NCI-H146 treated with DMSO at 0.1 percent for 48 hours (cell line): ENCODE data around the gene SPRED1.

Source experiments
- DNase-seq: peaks from one replicate; lab custom pipeline; 2025; ENCODE audit not compliant: unreplicated experiment; lab: John Stamatoyannopoulos, UW

SPRED1 gene

GRCh38 chr15:38344351-38344750, 91.7 kb downstream of the SPRED1 start:
- no peak for DNase-seq

DNA sequence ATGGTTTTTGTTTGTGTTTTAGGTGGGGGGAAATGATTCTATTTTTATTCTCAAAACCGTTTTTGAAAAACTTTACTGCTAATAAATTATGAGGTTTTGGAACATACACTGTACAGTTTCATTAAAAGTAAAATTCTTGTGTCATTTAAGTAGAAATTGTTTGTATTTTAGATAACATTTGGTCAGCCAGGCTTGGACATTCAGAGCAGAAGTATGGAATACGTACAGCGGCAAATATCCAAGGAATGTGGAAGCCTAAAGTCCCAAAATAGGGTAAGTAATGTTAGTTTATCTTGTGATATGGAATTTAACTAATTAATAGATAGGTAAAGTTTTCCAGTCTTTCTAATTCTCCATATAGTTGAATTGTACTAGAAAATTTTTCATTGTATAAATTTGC, 96.6 kb downstream of the SPRED1 start:
- DNase-seq, result no peak

DNA sequence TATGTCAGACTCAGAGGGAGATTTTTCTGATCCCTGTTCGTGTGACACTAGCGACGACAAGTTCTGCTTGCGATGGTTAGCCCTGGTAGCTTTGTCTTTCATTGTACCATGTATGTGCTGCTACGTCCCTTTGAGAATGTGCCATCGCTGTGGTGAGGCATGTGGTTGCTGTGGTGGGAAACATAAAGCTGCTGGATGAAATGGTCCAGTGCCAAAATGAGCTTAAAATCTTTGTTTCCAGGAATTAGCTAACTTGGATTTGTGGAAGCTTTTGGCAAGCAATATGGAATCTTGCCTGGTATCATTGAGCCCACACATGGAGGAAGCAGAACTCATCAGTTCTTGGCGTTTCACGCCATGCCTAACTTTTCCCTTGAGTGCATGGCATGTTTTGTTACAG, 98.8 kb downstream of the SPRED1 start:
- no peak for DNase-seq

DNA sequence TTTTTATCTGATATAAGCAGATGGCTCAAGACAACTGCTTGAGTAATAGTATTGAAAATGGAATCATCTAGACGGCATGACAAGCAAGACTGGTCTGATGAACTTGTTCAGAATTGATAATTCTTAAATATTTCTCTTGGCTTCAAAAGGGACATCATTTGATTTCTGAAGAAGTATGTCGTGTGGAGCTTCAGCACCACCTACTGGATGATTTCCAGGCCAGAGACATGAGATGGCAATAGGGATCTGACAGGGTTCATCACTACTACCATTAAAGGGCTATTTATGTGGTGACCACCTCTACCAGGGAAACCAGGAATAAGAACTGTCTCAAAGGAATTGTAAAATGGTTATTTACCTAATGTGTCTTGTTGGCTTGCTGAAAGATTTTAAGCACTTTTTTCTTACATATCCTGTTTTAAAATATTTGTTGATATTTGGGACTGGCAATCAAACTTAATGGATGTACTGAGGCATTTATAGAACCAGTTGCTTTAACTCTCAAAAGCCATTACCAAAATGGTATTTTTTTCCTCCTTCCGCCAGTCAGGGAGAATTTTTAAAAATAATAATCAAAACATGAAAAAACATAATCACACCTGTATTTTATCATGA, 101.8 kb downstream of the SPRED1 start:
- peak; percentile 6 for DNase-seq

- no peak for DNase-seq
Measured at GRCh38 chr15:38362355-38362754, 109.7 kb downstream of the SPRED1 start.

DNA sequence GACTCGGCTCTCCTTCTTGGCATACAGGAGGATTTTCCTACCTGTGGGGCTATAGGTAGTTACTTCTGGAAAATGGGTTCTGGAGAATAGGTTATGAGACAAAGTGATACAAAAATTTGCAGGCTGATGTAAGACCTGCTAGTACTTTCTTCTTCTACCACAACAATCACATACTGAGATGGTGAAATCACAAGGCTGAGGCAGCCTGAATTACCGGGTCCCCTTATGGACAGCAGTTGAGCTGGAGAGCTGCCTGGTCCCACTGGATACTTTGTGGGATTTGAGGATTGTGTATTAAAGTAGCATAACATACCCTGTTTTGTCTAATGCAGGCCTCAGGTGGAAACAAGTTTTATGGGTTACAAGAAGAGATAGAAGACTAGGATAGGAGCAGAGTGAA, 114.8 kb downstream of the SPRED1 start:
- DNase-seq, result no peak

- no peak for DNase-seq
Measured at GRCh38 chr15:38369936-38370478, 117.4 kb downstream of the SPRED1 start.

DNA sequence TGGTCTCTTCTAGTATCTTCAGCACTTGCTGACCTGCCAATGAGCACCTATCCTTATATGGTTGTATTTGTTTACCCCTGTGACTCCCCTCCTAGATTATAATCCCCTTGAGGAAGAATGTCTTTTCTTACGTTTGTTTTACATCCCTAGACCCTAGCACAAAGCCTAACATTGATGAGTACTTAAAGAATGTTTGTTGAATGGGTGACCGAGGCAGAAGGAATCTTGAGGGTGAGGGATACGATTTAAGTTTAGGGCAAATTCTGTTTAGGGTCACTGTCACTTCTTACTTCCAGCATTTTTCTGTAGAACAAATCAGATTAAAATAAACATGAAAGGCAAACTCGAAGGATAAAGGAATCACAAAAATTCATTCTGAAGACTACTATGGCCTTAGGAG, 120.4 kb downstream of the SPRED1 start:
- DNase-seq, result no peak

DNA sequence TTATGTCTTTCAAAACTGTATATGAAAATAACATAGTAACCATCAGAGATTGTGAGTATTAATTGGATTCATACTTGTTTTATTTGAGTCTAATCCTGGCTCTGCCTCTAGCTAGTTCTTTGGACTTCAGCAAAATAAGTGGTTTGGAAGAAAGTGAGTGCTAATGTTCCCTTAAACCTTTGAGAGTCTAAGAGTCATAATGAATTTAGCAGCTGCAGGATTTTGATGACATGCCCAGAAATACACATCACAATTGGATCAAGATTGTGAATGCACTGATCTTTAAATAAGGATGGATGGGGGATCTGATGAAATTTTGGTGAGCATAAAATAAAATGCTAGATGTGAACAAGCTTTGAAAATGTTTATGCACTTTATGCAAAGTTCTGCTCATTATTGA, 121.4 kb downstream of the SPRED1 start:
- DNase-seq, result no peak

DNA sequence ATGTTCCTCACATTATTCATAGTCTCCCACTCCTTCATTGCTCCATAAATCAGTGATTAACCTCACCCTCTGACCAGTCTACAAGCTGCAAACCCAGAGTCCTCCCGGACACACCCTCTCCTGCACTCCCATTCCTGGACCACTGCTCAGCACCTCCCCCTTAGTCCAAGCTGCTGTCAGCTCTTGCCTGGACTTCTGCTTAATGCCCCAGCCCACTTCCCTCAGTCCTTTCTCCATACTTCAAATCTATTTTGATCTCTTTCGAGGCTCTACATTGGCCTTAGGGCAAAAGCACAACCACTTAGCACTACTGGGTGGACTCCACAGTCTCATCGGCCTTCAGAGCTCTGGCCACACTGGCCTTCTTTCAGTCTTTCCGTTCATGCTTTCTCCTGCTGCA, 121.9 kb downstream of the SPRED1 start:
- no peak for DNase-seq

GRCh38 chr15:38376081-38376480, 123.4 kb downstream of the SPRED1 start:
- DNase-seq, result no peak

DNA sequence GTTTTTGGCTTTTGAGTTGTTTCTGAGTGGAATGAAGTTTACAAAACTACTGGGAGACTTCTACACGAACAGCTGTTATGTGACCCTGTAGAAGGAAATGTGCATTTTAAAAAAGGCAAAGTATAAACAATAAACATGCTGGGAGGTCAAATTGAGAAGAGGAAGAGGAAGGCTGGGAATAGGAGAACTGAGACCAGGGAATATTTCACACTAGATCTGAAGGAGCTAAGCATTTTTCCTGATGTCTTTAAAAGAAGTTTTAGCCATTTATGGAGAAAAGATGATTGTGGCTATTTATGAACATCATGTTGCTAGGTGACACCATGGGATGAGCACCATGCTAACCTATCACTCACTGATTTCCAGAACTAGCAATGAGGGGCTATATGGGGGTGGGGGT, 125.0 kb downstream of the SPRED1 start:
- DNase-seq, result no peak

DNA sequence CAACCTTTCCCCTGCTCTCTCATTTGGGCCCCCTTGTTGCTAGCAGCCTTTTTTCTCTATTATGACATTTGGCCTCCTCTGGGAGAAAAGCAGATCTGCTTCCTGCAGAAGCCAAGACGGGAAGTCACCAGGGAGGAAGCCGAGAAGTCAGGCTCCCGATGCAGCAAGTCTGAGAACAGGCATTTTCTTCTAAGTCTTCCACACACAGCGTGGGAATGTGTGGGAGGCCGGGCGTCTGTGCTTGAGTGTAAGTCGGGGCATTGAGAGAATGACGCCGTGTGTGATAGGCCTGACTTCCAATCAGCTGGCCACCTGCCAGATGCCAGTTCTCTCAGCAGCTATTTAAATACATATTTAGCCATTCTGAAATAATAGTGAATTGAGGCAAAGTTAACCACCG, 125.5 kb downstream of the SPRED1 start:
- DNase-seq, result no peak

GRCh38 chr15:38389924-38390542, 137.4 kb downstream of the SPRED1 start:
- DNase-seq, result no peak

DNA sequence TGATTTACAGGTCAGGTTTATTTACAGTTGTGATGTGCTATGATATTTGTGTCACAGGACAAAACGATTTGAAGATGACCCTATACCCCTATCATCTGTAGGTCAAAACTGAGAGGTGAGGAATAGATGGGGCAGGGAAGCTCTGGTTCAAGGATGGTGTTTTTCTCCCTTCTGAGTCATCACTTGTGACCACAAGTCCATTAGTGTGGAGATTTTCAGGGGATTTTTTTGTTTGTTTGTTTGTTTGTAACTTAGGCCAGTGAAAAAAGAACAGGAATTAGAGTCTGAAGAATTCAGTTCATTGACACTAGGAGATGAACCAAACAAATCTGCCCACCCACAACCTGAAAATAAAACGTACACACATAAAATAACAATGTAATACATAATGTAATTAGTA, 138.6 kb downstream of the SPRED1 start:
- no peak for DNase-seq

- DNase-seq, result no peak
Measured at GRCh38 chr15:38398134-38398533, 145.5 kb downstream of the SPRED1 start.

DNA sequence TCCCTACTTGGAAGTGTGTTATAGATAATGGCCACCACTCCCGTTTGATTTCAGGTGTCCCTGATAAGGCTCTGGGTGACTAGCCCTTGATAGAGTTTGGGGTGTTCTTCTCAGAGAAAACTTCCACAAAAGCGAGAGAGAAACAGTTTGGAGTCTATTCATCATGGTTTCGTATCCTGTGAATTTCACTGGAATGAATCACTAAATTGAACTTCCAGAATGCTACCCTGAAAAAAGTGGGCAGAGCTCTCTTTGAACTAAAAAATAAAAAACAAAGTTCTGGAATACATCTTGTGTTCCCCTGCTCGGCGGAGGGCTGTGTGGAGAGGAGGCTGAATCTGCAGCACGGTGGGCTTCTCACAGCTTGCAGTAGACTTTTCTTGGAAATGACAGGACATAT, 148.5 kb downstream of the SPRED1 start:
- no peak for DNase-seq

DNA sequence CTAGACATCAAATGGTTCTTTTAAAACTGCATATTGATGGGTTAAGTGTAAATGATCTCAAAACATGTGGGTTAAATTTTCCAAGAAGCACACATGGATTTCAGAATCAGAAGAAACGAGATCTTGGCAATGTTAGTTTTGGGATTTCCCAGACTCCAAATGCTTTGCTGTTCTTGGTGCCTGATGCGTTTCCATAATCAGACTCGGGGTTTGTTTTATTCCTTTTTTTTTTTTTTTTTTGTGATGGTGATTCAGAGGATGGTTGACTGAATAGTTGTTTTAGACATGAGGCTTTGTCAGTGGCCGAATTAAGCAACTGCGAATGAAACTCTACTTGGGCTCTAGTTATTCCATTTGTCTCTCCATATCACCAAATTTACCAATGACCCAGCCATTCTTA, 149.1 kb downstream of the SPRED1 start:
- DNase-seq, result no peak

GRCh38 chr15:38406436-38406835, 153.8 kb downstream of the SPRED1 start:
- no peak for DNase-seq
